ENCODE results near the gene TMPRSS4.

- TF ChIP-seq CTCF (IDR thresholded peaks at IDR 0.05; ENCODE audit: low read depth, low read length) (no peak), EZH2phosphoT487 (IDR thresholded peaks at IDR 0.05; ENCODE audit: low read depth) (no peak)
Measured at GRCh38 chr11:118156531-118157185, 79.8 kb downstream of the TMPRSS4 start.

Data from OCI-LY3 (cell line).